Endothelial cell (in vitro differentiated cells): ENCODE data around the gene ANKRD16. TPM values are rescaled to one million over a fixed set of nuclear protein-coding genes. Genes with fewer than 3 reads are reported as not detected.

Experiments used
- DNase-seq: peaks from one replicate; pipeline ENCODE4 v3.0.0; 2021; ENCODE audit warnings: low spot score
- H3K27ac Mint-ChIP-seq: one replicate; pipeline ENCODE4 v1.8.0; 2021; ENCODE audit warnings: mixed read lengths, inconsistent platforms; ENCODE audit not compliant: unreplicated experiment
- H3K27me3 Mint-ChIP-seq: one replicate; pipeline ENCODE4 v1.8.0; 2021; ENCODE audit warnings: mild to moderate bottlenecking, moderate library complexity, mixed read lengths, inconsistent platforms; ENCODE audit not compliant: unreplicated experiment
- H3K36me3 Mint-ChIP-seq: one replicate; pipeline ENCODE4 v1.8.0; 2021; ENCODE audit warnings: mild to moderate bottlenecking, low read depth, mixed read lengths, inconsistent platforms; ENCODE audit not compliant: unreplicated experiment
- H3K4me1 Mint-ChIP-seq: one replicate; pipeline ENCODE4 v1.8.0; 2021; ENCODE audit warnings: mild to moderate bottlenecking, mixed read lengths, inconsistent platforms; ENCODE audit not compliant: unreplicated experiment
- H3K4me3 Mint-ChIP-seq: one replicate; pipeline ENCODE4 v1.8.0; 2021; ENCODE audit warnings: mild to moderate bottlenecking, mixed read lengths, inconsistent platforms; ENCODE audit not compliant: unreplicated experiment
- H3K9me3 Mint-ChIP-seq: one replicate; pipeline ENCODE4 v1.8.0; 2021; ENCODE audit warnings: mixed read lengths, inconsistent platforms; ENCODE audit not compliant: unreplicated experiment
- CTCF ChIP-seq: fragments of 200-600 bp; sonication (generic); IDR thresholded peaks from one replicate; pipeline ENCODE4 v1.5.0; 2021; ENCODE audit warnings: antibody characterized with exemption; ENCODE audit not compliant: unreplicated experiment
- total RNA-seq: library from RNA; stranded (reverse); fragmentation: NEBNext Ultra II Directional; extraction: Animal tissue kit (Norgen Biotek cat#: 25700); gene quantifications from one replicate; pipeline ENCODE4 v1.2.1, GENCODE V29; 2021; ENCODE audit not compliant: unreplicated experiment

ANKRD16 gene
- total RNA-seq, 1 donor from 2014 or later = 6.6 TPM

- no peak for TF ChIP-seq CTCF
- H3K27ac Mint-ChIP-seq = peak overlapping the region; percentile 48
- peak overlapping the region; percentile 62 for H3K4me3 Mint-ChIP-seq
- H3K4me1 Mint-ChIP-seq = peaks cover 47% of the 10 kb centered on the region
- peaks cover 32% of the 10 kb centered on the region for H3K36me3 Mint-ChIP-seq
- peaks cover 7% of the 10 kb centered on the region for H3K27me3 Mint-ChIP-seq
- H3K9me3 Mint-ChIP-seq = no peaks in the 10 kb centered on the region
- no peak for DNase-seq
Observed at GRCh38 chr10:5892007-5892406, 2.3 kb upstream of the ANKRD16 start.

GRCh38 chr10:5891009-5891408 lies 1.3 kb upstream of the ANKRD16 start:
- Mint-ChIP-seq H3K4me1 (peaks cover 47% of the 10 kb centered on the region), H3K27me3 (peaks cover 6% of the 10 kb centered on the region), H3K27ac (peak overlapping the region; percentile 82), H3K9me3 (no peaks in the 10 kb centered on the region), H3K36me3 (peaks cover 27% of the 10 kb centered on the region), H3K4me3 (peak overlapping the region; percentile 99)
- DNase-seq = no peak
- no peak for TF ChIP-seq CTCF

- Mint-ChIP-seq H3K4me3 (peak overlapping the region; percentile 99), H3K36me3 (peaks cover 24% of the 10 kb centered on the region), H3K27me3 (peaks cover 6% of the 10 kb centered on the region), H3K27ac (peak overlapping the region; percentile 82), H3K9me3 (no peaks in the 10 kb centered on the region), H3K4me1 (peaks cover 47% of the 10 kb centered on the region)
- DNase-seq = peak; percentile 21
- TF ChIP-seq CTCF = no peak
Observed at GRCh38 chr10:5890452-5890915, 791 bp upstream of the ANKRD16 start.

GRCh38 chr10:5888843-5889623 lies 660 bp downstream of the ANKRD16 start:
- Mint-ChIP-seq H3K4me1 (peaks cover 42% of the 10 kb centered on the region), H3K36me3 (peaks cover 16% of the 10 kb centered on the region), H3K27me3 (peaks cover 6% of the 10 kb centered on the region), H3K27ac (peak overlapping the region; percentile 70), H3K4me3 (peak overlapping the region; percentile 97), H3K9me3 (no peaks in the 10 kb centered on the region)
- DNase-seq = peak; percentile 62
- no peak for TF ChIP-seq CTCF

- DNase-seq = no peak
Observed at GRCh38 chr10:5888351-5888750, 1.3 kb downstream of the ANKRD16 start.

More at GRCh38 chr10:5888351-5888750, 1.3 kb downstream of the ANKRD16 start:
- H3K27ac Mint-ChIP-seq = peak overlapping the region; percentile 70
- H3K36me3 Mint-ChIP-seq = peaks cover 16% of the 10 kb centered on the region
- peak overlapping the region; percentile 97 for H3K4me3 Mint-ChIP-seq
- no peak for TF ChIP-seq CTCF
- H3K27me3 Mint-ChIP-seq = peaks cover 6% of the 10 kb centered on the region
- peaks cover 37% of the 10 kb centered on the region for H3K4me1 Mint-ChIP-seq
- H3K9me3 Mint-ChIP-seq = no peaks in the 10 kb centered on the region
